Measurements from ENCODE around the gene ADAM12. TPM values are rescaled to one million over a fixed set of nuclear protein-coding genes. Genes with fewer than 3 reads are reported as not detected.

Gene ADAM12
- total and polyA plus RNA-seq, 10 of the 15 experiments (the other 5 are each of a cell fraction or from before 2014, with no cell fraction given), result under 0.01 to 0.62 (median 0.04) TPM; not detected in 5

GRCh38 chr10:126204320-126204719 lies 184.0 kb downstream of the ADAM12 start (continued):
- TF ChIP-seq E4F1 (IDR thresholded peaks at IDR 0.05; ENCODE audit: borderline replicate concordance, partially characterized antibody), result no peak
- no peak for TF ChIP-seq WRNIP1 (IDR thresholded peaks at IDR 0.05; ENCODE audit: borderline replicate concordance, low read depth, low read length)
- TF ChIP-seq, protein P1, sequence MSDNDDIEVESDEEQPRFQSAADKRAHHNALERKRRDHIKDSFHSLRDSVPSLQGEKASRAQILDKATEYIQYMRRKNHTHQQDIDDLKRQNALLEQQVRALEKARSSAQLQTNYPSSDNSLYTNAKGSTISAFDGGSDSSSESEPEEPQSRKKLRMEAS (IDR thresholded peaks at IDR 0.05; ENCODE audit: low read depth, low read length), result no peak
- no peak for TF ChIP-seq ETV6 (conservative IDR thresholded peaks at IDR 0.05 in 1 of 2, IDR thresholded peaks at IDR 0.05 in 1 of 2; ENCODE audit: borderline replicate concordance in 1 of 2, low read depth in 1 of 2)
- TF ChIP-seq ZNF592 (IDR thresholded peaks at IDR 0.05), result no peak
- TF ChIP-seq EGR1 (IDR thresholded peaks at IDR 0.05; ENCODE audit: borderline replicate concordance in 1 of 2, low read depth in 2 of 2, low read length in 2 of 2), result no peak

Measured in GM12878 (cell line).